GM21717 (cell line): Measurements from ENCODE around the gene IQGAP2.

ENCODE experiments used
- ATAC-seq: cut with Tn5 transposase; IDR thresholded peaks from one replicate; pipeline ENCODE4 v1.9.1; 2021; ENCODE audit warnings: mild to moderate bottlenecking, moderate library complexity; ENCODE audit not compliant: unreplicated experiment

The IQGAP2 gene

DNA sequence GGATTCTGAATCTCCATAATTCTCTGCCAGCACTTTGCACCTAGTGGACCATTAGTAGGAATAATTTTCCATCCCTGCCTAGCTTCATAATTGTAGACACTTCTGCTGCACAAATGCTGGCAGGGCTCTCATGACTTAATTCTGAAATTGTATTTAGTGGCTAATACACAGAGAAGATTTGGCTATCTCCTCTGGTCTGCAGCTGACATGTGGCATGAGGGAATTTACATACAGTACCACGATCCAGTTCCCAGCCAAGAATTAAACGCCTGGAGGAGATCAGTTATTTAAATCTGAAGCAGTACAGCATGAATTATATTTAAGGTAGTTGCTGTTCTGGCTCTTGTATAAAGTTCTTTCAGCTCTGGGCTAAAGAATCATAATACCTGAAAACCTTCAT lies 46.5 kb downstream of the IQGAP2 start:
- no peak for ATAC-seq

DNA sequence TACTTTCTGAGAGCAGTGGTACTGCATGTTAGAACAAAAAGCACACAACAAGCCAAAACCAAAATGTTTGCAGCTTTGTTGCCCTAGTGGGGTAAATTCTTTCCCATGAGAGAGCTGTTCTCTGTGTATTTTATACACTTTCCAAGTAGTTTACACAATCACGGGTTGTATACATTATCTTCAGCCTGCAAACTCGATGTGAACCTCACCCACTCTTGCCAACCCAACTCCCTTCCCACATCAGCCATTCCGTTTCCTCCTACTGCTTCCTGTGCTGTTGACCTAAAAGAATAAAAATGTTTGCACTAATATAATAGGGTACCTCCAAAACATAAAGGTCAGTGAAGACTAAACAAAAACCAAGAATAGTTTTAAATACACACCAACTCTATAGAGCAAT lies 47.0 kb downstream of the IQGAP2 start:
- ATAC-seq: no peak

DNA sequence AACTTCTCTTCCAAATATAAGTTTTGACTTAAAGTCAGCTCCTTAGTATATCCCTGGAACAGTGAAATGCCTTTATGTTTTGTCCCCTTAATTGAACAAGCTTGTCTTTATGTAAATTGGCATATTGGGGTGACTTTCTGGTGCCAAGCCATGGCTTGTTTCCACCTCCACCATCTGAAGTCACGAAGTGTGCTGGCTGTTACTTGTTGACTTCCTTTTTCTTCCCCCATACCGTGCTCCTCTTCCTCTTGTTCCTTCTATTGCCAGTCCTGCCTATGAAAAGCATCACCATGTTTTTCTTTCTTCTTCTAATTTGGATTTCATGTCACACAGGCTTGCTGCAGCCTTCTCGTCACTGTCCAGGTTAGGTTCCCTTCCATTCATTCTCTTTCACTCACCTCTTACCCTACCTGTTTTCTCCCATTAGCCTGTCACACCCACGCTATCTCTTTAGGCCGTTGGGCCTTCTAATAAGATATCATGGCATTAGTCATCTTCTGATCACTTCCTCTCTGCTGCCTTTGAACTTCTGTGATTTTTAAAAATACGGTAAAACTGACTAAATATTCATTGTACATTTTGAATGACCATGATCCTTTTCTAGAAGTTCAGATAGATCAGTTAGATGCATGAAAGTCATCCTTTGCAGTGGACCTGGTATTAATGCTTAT lies 48.1 kb downstream of the IQGAP2 start:
- no peak for ATAC-seq

DNA sequence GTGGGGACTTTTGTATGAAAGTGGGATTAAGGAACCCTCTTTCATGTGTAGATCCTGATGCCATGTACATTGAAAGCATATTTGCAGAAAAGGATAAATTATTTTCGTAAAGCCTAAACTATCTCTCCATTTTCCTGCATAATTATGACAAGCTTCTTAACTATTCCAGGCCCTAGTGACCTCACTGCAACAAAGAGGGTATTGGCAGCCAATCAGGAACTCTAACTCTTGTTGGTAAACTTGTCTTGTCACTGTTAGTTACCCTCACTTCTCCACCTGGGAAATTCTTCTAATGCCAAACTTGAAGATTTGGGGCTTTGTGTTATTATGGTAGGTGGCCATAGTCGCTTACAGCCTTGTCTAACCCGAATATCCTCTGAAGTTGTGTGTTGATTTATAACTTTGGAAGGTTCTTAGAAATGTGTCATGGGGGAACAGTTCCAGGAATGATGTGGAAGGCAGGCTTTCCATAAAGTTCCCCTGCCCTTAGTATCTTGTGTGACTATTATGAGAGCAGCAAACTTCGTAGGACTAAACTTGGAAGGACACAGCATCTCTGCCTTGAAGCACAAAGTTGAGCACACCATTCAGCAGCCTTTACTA lies 52.5 kb downstream of the IQGAP2 start:
- ATAC-seq: no peak

DNA sequence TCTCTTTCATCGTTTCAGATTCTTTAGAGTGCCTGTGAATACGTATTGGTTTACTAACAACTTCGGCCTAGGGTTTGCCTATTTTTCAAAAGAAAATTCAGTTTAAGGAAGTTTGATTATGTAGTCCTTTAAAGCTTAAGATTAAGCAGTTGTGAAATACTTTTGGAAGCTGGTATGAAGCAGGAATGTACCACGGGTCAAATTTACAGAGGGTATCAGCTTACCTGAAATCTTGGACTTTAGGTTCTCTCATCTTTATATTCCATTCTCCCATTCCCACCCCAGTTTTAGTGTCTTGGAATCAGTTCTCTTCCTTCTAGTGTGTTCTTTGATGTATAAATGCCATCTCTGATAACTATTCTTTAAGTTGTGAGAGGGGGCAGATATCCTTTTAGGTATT lies 53.2 kb downstream of the IQGAP2 start:
- no peak for ATAC-seq

DNA sequence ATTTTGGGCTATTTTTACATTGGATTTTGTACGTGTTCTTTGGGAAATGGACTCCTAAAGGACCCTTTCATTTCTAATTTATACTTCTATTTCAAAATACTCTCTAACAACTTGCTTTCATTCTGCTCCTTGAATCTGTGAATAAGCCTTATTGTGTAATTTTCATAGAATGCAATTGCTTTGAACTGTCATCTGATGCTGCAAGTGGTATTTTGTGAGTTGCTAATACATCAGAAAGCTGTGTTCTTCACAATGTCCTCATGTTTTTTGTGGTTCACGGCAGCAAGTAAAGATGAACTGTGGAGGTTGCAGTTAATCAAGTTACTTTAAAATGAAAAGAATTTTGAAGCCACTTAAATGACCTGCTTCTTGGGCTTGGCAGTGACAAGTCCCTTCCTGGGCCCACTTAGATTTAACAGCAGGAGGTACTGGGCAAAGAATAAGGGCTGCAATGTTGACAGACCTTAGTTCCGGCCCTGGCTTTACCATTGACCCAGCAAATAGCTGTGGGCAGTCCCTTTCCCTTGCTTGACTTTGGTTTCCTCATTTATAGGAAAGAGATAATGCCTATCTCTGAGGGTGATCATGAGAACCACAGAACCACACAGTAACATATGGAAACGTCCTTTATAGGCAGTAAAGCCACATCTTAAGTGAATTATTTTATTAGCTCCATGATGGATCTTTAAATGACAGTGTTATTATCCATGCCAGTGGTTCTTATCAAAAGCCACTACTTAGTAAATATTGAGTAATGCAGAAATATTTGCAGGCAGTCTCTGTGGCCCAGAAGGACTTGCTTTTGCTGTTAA lies 54.8 kb downstream of the IQGAP2 start:
- ATAC-seq: no peak

DNA sequence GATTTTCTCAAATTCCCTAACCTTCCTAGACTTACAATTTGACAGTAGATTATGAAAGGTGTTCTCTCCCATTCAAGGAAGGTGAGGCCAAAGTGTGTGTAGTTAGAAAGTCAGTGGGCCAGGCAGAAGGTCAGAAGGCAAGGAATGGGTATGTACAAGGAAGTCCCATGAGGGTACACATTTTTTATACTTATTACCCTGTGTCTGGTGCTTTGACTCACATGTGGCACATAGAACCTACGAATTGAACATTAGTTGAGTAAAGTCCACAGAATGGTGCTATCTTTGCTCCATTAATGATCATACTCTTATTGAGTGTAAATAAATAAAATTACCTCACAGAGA lies 55.4 kb downstream of the IQGAP2 start:
- no peak for ATAC-seq

DNA sequence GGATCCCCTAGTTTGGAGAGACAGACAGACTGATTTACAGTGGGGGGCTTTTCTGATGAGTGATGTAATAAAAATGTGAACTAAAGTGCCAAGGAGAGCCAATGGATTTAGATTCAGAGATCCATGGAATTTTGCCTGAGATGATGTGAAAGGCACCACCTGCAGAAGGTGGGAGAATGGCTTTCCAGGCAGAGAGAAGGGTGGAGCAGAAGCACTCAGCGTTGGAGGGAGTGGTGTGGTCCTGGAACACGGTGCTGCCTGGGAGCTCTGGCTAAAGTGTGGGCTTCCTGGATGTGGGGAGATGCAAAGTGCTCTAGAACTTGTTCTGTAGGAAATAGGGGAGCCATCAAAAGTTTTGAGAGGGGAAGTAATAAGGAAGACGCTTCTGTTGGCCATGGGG lies 57.0 kb downstream of the IQGAP2 start:
- no peak for ATAC-seq

DNA sequence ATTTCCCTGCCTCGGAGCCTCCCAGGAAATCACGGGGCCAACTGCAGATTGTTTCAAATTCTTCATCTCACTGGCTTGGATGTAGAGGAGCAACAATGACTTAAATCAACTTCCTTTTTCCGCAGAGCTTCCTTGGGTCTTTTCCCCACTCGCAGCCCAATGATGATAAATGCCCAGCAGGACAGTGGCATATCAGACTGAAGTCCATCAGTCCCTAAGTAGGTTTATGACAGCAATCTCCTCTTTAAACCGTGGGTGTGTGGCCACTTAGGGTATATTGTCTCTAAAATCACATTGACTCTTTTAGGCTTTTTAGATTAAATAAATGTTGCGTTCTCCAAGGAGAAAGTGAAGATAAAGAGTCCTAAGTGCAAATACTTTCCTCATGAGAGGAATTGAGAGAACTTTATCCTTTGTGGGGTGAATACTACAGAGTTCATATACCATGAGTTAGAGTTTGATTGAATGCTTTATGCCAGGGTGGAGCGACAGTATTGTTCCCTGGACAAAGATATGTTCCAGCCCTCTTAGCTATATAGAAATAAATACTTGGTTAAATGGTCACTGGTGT lies 59.1 kb downstream of the IQGAP2 start:
- no peak for ATAC-seq

DNA sequence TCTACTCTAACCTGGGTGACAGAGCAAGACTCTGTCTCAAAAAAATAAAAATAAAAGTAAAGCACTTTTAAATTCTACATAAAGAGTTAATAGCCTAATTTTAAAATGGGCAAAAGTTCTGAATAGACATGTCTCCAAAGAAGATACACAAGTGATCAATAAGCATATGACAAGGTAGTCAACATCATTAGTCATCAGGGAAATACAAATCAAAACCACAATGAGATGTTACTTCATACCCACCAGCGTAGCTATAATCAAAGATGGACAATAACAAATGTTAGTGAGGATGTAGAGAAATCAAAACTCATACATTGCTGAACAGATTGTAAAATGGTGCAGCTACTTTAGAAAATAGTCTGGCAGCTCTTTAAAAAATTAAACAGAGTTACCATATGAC lies 64.1 kb downstream of the IQGAP2 start:
- no peak for ATAC-seq

DNA sequence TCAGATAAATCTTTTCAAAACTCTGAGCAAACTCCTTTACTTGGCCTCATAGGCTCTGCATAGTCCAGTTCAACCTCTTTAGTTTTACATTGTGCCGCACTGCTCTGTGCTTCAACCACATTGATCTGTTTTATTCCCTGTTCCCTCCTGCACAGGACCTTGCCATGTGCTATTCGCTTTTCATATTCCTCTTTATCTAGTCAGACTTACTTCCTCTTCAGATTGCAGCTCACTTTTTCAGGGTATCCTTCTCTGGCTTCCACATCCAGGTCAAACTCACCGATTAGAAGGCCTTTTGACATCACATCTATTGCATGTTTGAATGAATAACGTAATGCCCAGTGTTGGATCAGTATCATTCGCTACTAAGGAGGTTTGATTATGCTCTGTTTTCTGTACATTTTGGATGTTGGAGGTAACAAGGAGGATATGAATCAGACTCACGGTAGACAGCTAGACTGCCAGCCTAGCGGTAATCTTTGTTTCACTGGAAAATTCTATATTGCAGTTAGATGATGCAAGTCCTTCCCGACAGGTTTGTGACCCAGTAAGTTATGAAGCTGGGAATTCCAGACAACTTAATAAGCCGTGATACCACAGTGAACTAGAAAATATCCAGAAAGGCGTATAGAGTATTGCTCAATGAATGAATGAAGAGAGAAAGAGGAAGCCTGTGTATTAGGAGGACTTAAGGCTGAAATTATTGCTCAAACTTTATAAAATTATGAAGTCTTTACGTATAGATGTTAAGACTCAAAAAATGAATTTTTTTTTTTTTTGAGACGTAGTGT lies 65.7 kb downstream of the IQGAP2 start:
- ATAC-seq: no peak

DNA sequence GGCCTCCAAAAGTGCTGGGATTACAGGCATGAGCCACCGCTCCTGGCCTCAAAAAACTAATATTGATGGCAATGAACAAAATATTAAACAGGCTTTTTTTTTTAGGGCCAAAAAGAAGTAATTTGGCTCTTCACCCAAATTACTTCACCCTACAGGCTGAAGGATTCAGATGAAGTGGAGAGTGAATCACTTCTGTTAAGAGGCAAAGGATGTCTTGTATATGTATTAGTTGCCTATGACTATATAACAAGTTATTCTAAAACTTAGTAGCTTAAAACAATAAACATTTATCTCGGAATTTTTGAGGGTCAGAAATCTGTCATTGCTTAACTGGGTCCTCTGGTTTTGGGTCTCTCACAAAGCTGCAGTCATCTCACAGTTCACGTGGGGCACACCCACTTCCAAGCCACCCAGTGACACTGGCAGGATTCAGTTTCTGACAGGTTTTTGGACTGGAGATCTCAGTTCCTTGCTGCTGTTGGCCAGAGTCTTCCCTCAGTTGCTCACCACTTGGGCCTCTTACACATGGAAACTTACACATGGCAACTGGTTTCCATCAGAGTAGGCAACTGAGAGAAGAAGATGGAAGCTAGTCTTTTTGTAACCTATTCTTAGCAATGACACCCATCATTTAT lies 66.7 kb downstream of the IQGAP2 start:
- no peak for ATAC-seq

DNA sequence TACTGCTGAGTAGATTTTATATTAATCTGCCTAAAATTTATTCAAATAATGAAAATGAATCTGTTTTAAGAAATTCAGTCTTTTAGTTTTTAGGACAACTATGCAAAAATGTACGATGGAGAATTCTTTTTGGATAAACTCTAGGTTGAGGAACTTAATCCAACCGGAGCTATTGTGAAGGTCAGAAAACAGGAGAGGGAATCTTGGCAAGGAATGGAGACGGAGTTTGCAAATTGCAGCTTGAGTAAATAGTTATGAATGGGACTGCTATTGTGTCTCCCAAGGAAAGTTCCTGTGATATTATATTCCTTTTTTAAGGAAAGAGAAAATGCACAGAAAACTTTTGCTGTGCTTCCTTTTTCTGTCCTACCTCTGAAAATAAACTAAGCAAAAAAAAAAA lies 67.9 kb downstream of the IQGAP2 start:
- ATAC-seq: no peak

DNA sequence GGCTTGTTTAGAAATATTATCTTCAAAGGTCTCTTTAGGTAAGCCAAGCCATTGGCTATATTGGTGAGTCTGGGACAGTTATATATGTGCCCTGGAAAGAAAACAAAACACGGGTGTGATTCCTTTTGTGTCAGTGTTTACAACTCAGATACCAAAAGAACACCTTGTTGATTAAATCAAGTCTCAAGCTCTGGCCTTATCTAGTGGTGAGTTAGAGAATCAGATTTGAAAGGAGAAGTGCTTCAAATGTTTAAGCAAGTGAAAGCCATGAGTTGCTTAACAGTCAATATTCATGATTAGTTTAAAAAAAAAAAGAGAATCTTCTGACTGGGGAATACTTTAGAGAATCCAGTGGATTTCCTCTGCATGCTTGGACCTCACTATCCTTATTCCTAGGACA lies 68.3 kb downstream of the IQGAP2 start:
- ATAC-seq: no peak

DNA sequence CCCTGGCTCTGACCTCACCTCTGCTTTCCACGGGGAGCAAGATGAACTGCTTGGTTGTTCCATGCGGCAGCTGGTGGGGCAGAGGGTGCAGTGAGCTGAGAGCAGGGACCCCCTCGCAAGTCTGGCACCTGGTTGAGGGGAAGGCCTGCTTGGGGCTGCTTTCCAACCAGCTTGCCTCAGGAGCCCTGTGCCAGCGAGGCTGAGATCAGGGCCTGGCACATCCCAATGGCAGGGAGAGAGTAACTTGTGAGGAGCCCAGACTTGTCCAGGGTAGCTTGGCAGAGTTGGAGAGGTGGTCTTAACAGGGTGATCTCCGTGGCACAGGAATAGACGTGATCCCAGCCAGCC lies 68.9 kb downstream of the IQGAP2 start:
- no peak for ATAC-seq

DNA sequence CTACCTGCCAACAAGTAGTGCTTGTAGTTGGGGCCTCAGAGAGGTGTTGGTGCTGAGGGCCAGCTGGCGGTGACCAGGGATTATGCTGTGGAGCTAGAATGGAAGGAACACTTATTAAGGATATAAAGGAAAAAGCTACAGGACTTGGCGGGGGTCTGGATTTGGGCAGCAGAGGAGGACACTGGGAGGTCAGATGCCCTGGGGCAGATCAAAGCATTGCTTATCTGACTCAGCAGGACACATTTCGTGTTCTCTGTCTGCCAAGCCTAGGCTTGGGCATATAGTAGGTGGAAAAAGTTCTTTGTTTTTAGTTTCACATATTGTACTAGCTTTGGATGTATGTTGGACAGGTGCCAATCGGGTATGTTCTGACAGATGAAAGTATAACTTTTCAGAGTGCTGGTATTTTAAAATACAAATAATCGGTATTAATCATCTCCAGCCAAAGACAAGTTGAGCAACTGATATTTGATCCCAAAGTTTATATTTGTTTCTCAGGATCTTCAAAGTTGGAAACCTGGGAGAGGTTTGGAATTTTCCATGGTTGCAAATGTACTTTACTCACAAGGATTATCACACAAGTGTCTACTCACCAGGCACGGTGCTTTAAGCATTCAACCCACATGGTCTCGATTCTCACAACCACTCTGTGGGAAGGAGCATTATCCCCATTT lies 69.4 kb downstream of the IQGAP2 start:
- ATAC-seq: no peak

DNA sequence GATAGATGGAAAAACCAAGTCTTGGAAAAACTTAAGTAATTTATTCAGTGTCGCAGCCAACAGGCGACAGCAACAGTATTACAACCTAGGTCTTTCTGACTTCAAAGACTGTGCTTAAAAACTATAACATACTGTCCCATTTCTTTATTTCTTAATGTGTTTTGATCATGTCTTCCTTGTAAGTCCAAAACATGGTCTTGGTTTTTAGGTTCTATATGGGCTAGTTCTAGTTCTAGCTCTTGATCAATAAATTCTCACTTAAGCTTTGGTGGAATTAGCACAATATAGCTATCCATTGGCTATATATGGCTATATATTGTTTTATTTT lies 69.9 kb downstream of the IQGAP2 start:
- no peak for ATAC-seq

DNA sequence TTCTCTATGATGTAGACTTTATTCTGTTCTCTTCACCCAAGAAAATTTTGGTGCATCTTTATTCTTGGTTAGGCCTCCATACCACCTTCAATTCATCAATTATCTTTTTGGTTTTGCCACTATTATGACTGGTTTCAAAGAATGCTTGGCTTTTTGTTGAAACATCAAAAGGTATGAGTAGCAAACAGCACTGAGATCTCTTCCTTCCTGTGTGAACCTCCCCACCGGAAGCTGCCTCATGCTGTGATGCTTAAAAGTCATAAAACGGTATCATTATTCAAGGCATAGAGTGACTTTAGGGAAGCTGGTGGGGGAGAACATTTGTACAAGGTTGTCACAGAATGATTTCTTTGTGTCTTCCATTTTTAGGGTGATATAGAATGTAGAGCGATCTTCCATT lies 70.6 kb downstream of the IQGAP2 start:
- ATAC-seq: no peak

DNA sequence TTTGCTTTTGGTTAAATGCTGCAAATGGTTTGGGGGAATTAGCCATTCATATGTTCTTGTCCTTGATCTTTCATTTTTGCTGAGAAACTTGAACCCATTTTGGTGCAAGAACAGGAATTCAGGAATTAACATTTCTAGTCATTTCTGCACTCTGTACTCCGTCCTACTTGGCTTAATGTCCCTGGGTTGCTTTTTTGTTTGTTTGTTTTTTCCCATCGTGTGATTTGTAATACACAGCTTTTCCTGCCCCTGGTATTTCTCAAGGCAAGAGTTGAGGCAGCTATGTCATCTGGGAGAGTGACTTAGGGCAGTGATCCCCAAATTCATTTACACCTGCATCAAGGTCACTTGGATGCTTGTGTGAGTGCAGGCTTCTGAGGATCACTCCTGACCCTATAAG lies 71.3 kb downstream of the IQGAP2 start:
- ATAC-seq: no peak

DNA sequence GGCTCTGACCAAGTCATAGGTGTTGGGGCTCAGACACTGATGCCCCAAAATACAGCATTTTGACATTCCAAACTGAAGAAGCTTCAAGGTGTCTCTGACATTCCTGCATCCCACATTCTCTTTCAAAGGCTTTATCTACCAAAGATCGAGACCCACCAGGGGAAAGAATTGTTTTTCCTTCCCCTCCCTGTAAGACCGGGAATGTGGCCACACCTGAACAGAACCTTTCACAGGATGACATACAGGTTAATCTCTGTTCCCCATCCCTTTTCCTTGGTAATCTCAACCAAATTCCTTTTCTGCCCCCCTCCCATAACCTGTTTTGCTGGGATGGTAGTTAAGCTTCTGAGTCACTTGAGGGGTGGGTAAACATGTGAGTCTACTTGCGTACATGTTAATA lies 72.3 kb downstream of the IQGAP2 start:
- ATAC-seq: no peak

DNA sequence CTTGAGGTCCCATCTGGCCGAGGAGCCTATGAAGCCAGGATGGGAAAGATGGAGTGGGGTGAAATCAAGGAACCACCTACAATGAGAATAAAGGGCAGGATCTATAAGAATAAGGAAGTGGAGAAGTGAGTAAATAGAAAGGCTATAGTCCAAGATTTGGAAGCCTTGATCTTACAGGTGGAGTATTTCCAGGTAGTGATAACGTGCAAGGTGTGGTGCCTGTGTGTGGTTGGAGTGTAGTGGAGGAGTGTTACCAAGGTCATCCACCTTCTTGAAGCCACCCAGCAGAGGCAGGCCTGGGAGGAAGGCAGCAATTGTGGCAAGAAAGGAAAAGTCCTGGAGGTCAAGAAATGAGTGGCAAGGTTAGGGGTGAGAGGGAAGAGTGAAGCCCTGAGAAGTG lies 72.9 kb downstream of the IQGAP2 start:
- no peak for ATAC-seq
